Right lobe of liver (tissue), 4 donors: ENCODE data around the gene PCNX3.

ENCODE experiments used
- CTCF ChIP-seq, 4 donors: fragments of 200-600 bp in 3 of 4; fragments of 450-650 bp in 1 of 4; IDR thresholded peaks; one replicate each; pipeline versions ENCODE4 v1.5.1 to v1.8.0; 2016 to 2022; ENCODE audit warnings: antibody characterized with exemption in 4 of 4, mild to moderate bottlenecking in 2 of 4
- POLR2A ChIP-seq: fragments of 450-650 bp; IDR thresholded peaks from one replicate; pipeline ENCODE4 v1.6.1; 2017; ENCODE audit warnings: antibody characterized with exemption, mild to moderate bottlenecking
- donor health status: DM: no; HTN: no; CAD: no.
- donor health status: DM: no; HTN: no; CAD: no.
- donor health status: DM: no; HTN: yes; CAD: no.

- TF ChIP-seq POLR2A (no peak), CTCF (IDR thresholded peaks at IDR 0.05) (no peak)
Measured at GRCh38 chr11:65627202-65627601, 11.6 kb downstream of the PCNX3 start.
